GM23248 (cell line): Measurements from ENCODE around the gene SLC2A1. TPM values are rescaled to one million over a fixed set of nuclear protein-coding genes. Genes with fewer than 3 reads are reported as not detected.
A peak's percentile ranks its signal among the peaks of the same experiment; 100 is the strongest.

ENCODE experiments used
- DNase-seq: peaks from one replicate; pipeline ENCODE4 v3.0.0-alpha.2; 2015
- H2AFZ ChIP-seq: fragments of 200-600 bp; sonication (generic); 2 replicates; pipeline ENCODE4 v1.6.1; 2016; ENCODE audit warnings: antibody characterized with exemption
- H3F3A ChIP-seq: fragments of 200-600 bp; sonication (generic); 2 replicates; pipeline ENCODE4 v1.6.1; 2016; ENCODE audit warnings: mild to moderate bottlenecking, antibody characterized with exemption, mixed run types; ENCODE audit not compliant: insufficient read depth
- H3K27ac ChIP-seq: fragments of 200-600 bp; sonication (generic); 2 replicates; pipeline ENCODE4 v1.5.1; 2016; ENCODE audit warnings: mild to moderate bottlenecking
- H3K27me3 ChIP-seq: fragments of 200-600 bp; sonication (generic); replicated peaks from 2 replicates; pipeline ENCODE4 v1.6.1; 2016; ENCODE audit warnings: mild to moderate bottlenecking; ENCODE audit not compliant: insufficient read depth
- H3K36me3 ChIP-seq: fragments of 200-600 bp; sonication (generic); 2 replicates; pipeline ENCODE4 v1.6.1; 2016; ENCODE audit warnings: low read depth, mild to moderate bottlenecking
- H3K4me1 ChIP-seq: fragments of 200-600 bp; sonication (generic); 2 replicates; pipeline ENCODE4 v1.6.1; 2016; ENCODE audit warnings: mild to moderate bottlenecking; ENCODE audit not compliant: insufficient read depth
- H3K4me2 ChIP-seq: fragments of 200-600 bp; sonication (generic); one replicate; pipeline ENCODE4 v1.6.1; 2016; ENCODE audit warnings: mild to moderate bottlenecking; ENCODE audit not compliant: unreplicated experiment
- H3K4me3 ChIP-seq: fragments of 200-600 bp; sonication (generic); 2 replicates; pipeline ENCODE4 v1.5.1; 2016; ENCODE audit warnings: mild to moderate bottlenecking
- H3K79me2 ChIP-seq: fragments of 200-600 bp; sonication (generic); 2 replicates; pipeline ENCODE4 v1.6.1; 2016; ENCODE audit warnings: mild to moderate bottlenecking; ENCODE audit not compliant: insufficient read depth
- H3K9ac ChIP-seq: fragments of 200-600 bp; sonication (generic); 2 replicates; pipeline ENCODE4 v1.6.1; 2016; ENCODE audit warnings: mild to moderate bottlenecking
- H3K9me2 ChIP-seq: fragments of 200-600 bp; sonication (generic); 2 replicates; pipeline ENCODE4 v1.6.1; 2016; ENCODE audit warnings: mixed run types, mild to moderate bottlenecking, moderate library complexity; ENCODE audit not compliant: insufficient read depth
- H3K9me3 ChIP-seq: fragments of 200-600 bp; sonication (generic); one replicate; pipeline ENCODE4 v1.6.1; 2017; ENCODE audit warnings: low read depth
- H4K20me1 ChIP-seq: fragments of 200-600 bp; sonication (generic); 2 replicates; pipeline ENCODE4 v1.6.0; 2016; ENCODE audit not compliant: insufficient read depth
- EZH2 ChIP-seq: fragments of 200-600 bp; sonication (generic); IDR thresholded peaks from 2 replicates; pipeline ENCODE4 v1.6.1; 2018; ENCODE audit warnings: antibody characterized with exemption, mild to moderate bottlenecking; ENCODE audit not compliant: insufficient read depth, poor library complexity, severe bottlenecking
- EZH2phosphoT487 ChIP-seq: fragments of 200-600 bp; sonication (generic); IDR thresholded peaks from 2 replicates; pipeline ENCODE4 v1.6.1; 2018; ENCODE audit warnings: antibody characterized with exemption, moderate library complexity, mild to moderate bottlenecking, low read depth; ENCODE audit not compliant: insufficient read depth
- WGBS, 2 experiments: methylation state at CpG; one replicate each; pipeline ENCODE4 v1.1.6; 2015 to 2017; ENCODE audit warnings: low lambda C conversion rate in 2 of 2, low coverage in 1 of 2; ENCODE audit errors: missing lambda C conversion rate in 2 of 2; 5-methylcytosine and 5-hydroxymethylcytosine counted together
- in situ Hi-C: fragments of 300-500 bp; cut with MboI; formaldehyde crosslinking; loops from 2 replicates; pipeline ENCODE4 v1.15.0; 2020
- polyA plus RNA-seq: library from polyadenylated mRNA; unstranded; fragments of >200 nt; fragmentation: Nextera tagmentation; extraction: Ambion mirVana; gene quantifications from 2 replicates; pipeline ENCODE4 v1.2.1, GENCODE V29; 2016
- total RNA-seq: library from RNA; depleted of rRNA; stranded (reverse); fragments of >200 nt; shearing (Covaris generic); gene quantifications from 2 replicates; pipeline ENCODE4 v1.2.3, GENCODE V29; 2014

SLC2A1 gene
- total and polyA plus RNA-seq, 2 experiments from 2014 or later, result 142 to 315 TPM

- Histone ChIP-seq H3K4me2 (no peak overlapping the region), H2AFZ (no peak overlapping the region), H3K27ac (no peak overlapping the region), H3K36me3 (0 out of 2 replicates have a peak, but pooled peaks cover 6% of the 10 kb centered on the region), H4K20me1 (no peaks in the 10 kb centered on the region), H3K27me3 (no peaks in the 10 kb centered on the region), H3K4me3 (no peak overlapping the region), H3K9ac (no peak overlapping the region), H3F3A (peaks cover 20% of the 10 kb centered on the region), H3K9me2 (no peaks in the 10 kb centered on the region), H3K4me1 (peaks cover 46% of the 10 kb centered on the region), H3K79me2 (peaks cover 95% of the 10 kb centered on the region), H3K9me3 (no peaks in the 10 kb centered on the region)
- in situ Hi-C loops, result no loop called here
- TF ChIP-seq EZH2phosphoT487 (no peak), EZH2 (no peak)
- no peak for DNase-seq
- 96% methylated on average over 13 of the region's 13 CpGs for WGBS, 2 experiments
These were observed 5.2 kb downstream of the SLC2A1 start for GRCh38 chr1:42953182-42954180.

GRCh38 chr1:42952303-42953001 is 6.2 kb downstream of the SLC2A1 start:
- in situ Hi-C loops, result no loop called here
- H3K4me2 ChIP-seq, result no peak overlapping the region
- TF ChIP-seq EZH2phosphoT487, result no peak
- no peak for TF ChIP-seq EZH2
- no peaks in the 10 kb centered on the region for H4K20me1 ChIP-seq
- 92 to 94% methylated on average over 11 of the region's 11 CpGs for WGBS, 2 experiments
- DNase-seq, result no peak
- H2AFZ ChIP-seq, result no peak overlapping the region
- 0 out of 2 replicates have a peak, but pooled peaks cover 8% of the 10 kb centered on the region for H3K36me3 ChIP-seq
- H3K27ac ChIP-seq, result no peak overlapping the region
- H3F3A ChIP-seq, result peaks cover 20% of the 10 kb centered on the region
- no peaks in the 10 kb centered on the region for H3K9me3 ChIP-seq
- no peak overlapping the region for H3K9ac ChIP-seq
- H3K9me2 ChIP-seq, result no peaks in the 10 kb centered on the region
- H3K4me3 ChIP-seq, result no peak overlapping the region
- H3K4me1 ChIP-seq, result peaks cover 46% of the 10 kb centered on the region
- peaks cover 100% of the 10 kb centered on the region for H3K79me2 ChIP-seq
- no peaks in the 10 kb centered on the region for H3K27me3 ChIP-seq

- H3K9me2 ChIP-seq, result no peaks in the 10 kb centered on the region
- H3K27me3 ChIP-seq, result no peaks in the 10 kb centered on the region
- H3K36me3 ChIP-seq, result 0 out of 2 replicates have a peak, but pooled peaks cover 3% of the 10 kb centered on the region
- in situ Hi-C loops, result no loop called here
- H2AFZ ChIP-seq, result no peak overlapping the region
- no peak overlapping the region for H3K27ac ChIP-seq
- H3K4me1 ChIP-seq, result peaks cover 41% of the 10 kb centered on the region
- DNase-seq, result no peak
- H3K79me2 ChIP-seq, result peaks cover 100% of the 10 kb centered on the region
- H3K9me3 ChIP-seq, result no peaks in the 10 kb centered on the region
- no peak overlapping the region for H3K9ac ChIP-seq
- H3K4me2 ChIP-seq, result no peak overlapping the region
- TF ChIP-seq EZH2, result no peak
- no peak for TF ChIP-seq EZH2phosphoT487
- H3K4me3 ChIP-seq, result no peak overlapping the region
- H3F3A ChIP-seq, result peaks cover 20% of the 10 kb centered on the region
- 100% methylated on average over 1 of the region's 1 CpG for WGBS, 2 experiments
- no peaks in the 10 kb centered on the region for H4K20me1 ChIP-seq
These were observed 7.1 kb downstream of the SLC2A1 start for GRCh38 chr1:42951588-42951987.

- H3F3A ChIP-seq, result peaks cover 20% of the 10 kb centered on the region
- DNase-seq, result peak; percentile 56
These were observed 8.6 kb downstream of the SLC2A1 start for GRCh38 chr1:42950116-42950481.

More at GRCh38 chr1:42950116-42950481, 8.6 kb downstream of the SLC2A1 start:
- Histone ChIP-seq H3K4me1 (peaks cover 28% of the 10 kb centered on the region), H3K27me3 (no peaks in the 10 kb centered on the region), H3K4me3 (0 out of 2 replicates have a peak overlapping the region, but pooled peaks have one; percentile 2), H3K9me2 (no peaks in the 10 kb centered on the region), H2AFZ (no peak overlapping the region), H3K36me3 (0 out of 2 replicates have a peak, but pooled peaks cover 2% of the 10 kb centered on the region), H4K20me1 (no peaks in the 10 kb centered on the region), H3K9me3 (no peaks in the 10 kb centered on the region), H3K27ac (peak overlapping the region; percentile 48), H3K9ac (0 out of 2 replicates have a peak overlapping the region, but pooled peaks have one; percentile 10), H3K79me2 (peaks cover 100% of the 10 kb centered on the region), H3K4me2 (peak overlapping the region; percentile 41)
- WGBS, 2 experiments, result 44 to 50% methylated on average over 5 of the region's 5 CpGs
- no peak for TF ChIP-seq EZH2
- TF ChIP-seq EZH2phosphoT487, result no peak
- in situ Hi-C loops, result no loop called here
